Measurements from ENCODE around the gene PRTFDC1.
"Not testable (repeated sequence)": the region's sequence is repeated elsewhere in the genome, so short reads cannot be mapped to it uniquely, and the experiment has no call there.

PRTFDC1 gene

GRCh38 chr10:24919629-24920028, 32.8 kb downstream of the PRTFDC1 start:
- H3K4me3 ChIP-seq (ENCODE audit: low read length); H3K36me3 ChIP-seq (ENCODE audit: control insufficient read depth, insufficient read depth, low read length); DNase-seq (ENCODE audit: low read depth, low spot score); H3K27me3 ChIP-seq (ENCODE audit: control insufficient read depth, insufficient read depth, low read length); H3K4me1 ChIP-seq (ENCODE audit: control insufficient read depth, insufficient read depth, low read length); H3K9me3 ChIP-seq (ENCODE audit: control insufficient read depth, insufficient read depth, low read length); H3K27ac ChIP-seq (ENCODE audit: low read length): not testable (repeated sequence)
- WGBS (ENCODE audit: insufficient coverage, insufficient read length): no CpG with 5 or more reads among the region's 1 CpG

- Histone ChIP-seq H3K4me1 (ENCODE audit: control insufficient read depth, insufficient read depth, low read length) (no peaks in the 10 kb centered on the region), H3K4me3 (ENCODE audit: low read length) (no peak overlapping the region)
- DNase-seq (ENCODE audit: low read depth, low spot score): no peak
These were observed 34.4 kb downstream of the PRTFDC1 start for GRCh38 chr10:24917979-24918378.

GRCh38 chr10:24917493-24917892, 34.9 kb downstream of the PRTFDC1 start:
- Histone ChIP-seq H3K27ac (ENCODE audit: low read length) (no peak overlapping the region), H3K9me3 (ENCODE audit: control insufficient read depth, insufficient read depth, low read length) (no peaks in the 10 kb centered on the region), H3K27me3 (ENCODE audit: control insufficient read depth, insufficient read depth, low read length) (no peaks in the 10 kb centered on the region), H3K4me1 (ENCODE audit: control insufficient read depth, insufficient read depth, low read length) (no peaks in the 10 kb centered on the region), H3K36me3 (ENCODE audit: control insufficient read depth, insufficient read depth, low read length) (no peaks in the 10 kb centered on the region), H3K4me3 (ENCODE audit: low read length) (no peak overlapping the region)
- no CpG with 5 or more reads among the region's 3 CpGs for WGBS (ENCODE audit: insufficient coverage, insufficient read length)
- no peak for DNase-seq (ENCODE audit: low read depth, low spot score)

More at GRCh38 chr10:24917979-24918378, 34.4 kb downstream of the PRTFDC1 start:
- Histone ChIP-seq H3K36me3 (ENCODE audit: control insufficient read depth, insufficient read depth, low read length) (no peaks in the 10 kb centered on the region), H3K9me3 (ENCODE audit: control insufficient read depth, insufficient read depth, low read length) (no peaks in the 10 kb centered on the region), H3K27ac (ENCODE audit: low read length) (no peak overlapping the region), H3K27me3 (ENCODE audit: control insufficient read depth, insufficient read depth, low read length) (no peaks in the 10 kb centered on the region)

- no peak for DNase-seq (ENCODE audit: low read depth, low spot score)
These were observed 36.0 kb downstream of the PRTFDC1 start for GRCh38 chr10:24916365-24916764.

GRCh38 chr10:24915304-24915703, 37.1 kb downstream of the PRTFDC1 start:
- no peaks in the 10 kb centered on the region for H3K27me3 ChIP-seq (ENCODE audit: control insufficient read depth, insufficient read depth, low read length)
- H3K36me3 ChIP-seq (ENCODE audit: control insufficient read depth, insufficient read depth, low read length): no peaks in the 10 kb centered on the region
- H3K9me3 ChIP-seq (ENCODE audit: control insufficient read depth, insufficient read depth, low read length): no peaks in the 10 kb centered on the region
- no peaks in the 10 kb centered on the region for H3K4me1 ChIP-seq (ENCODE audit: control insufficient read depth, insufficient read depth, low read length)
- H3K4me3 ChIP-seq (ENCODE audit: low read length): no peak overlapping the region
- H3K27ac ChIP-seq (ENCODE audit: low read length): no peak overlapping the region
- no peak for DNase-seq (ENCODE audit: low read depth, low spot score)

More at GRCh38 chr10:24916365-24916764, 36.0 kb downstream of the PRTFDC1 start:
- Histone ChIP-seq H3K9me3 (ENCODE audit: control insufficient read depth, insufficient read depth, low read length) (no peaks in the 10 kb centered on the region), H3K27ac (ENCODE audit: low read length) (no peak overlapping the region), H3K4me3 (ENCODE audit: low read length) (no peak overlapping the region), H3K36me3 (ENCODE audit: control insufficient read depth, insufficient read depth, low read length) (no peaks in the 10 kb centered on the region), H3K27me3 (ENCODE audit: control insufficient read depth, insufficient read depth, low read length) (no peaks in the 10 kb centered on the region), H3K4me1 (ENCODE audit: control insufficient read depth, insufficient read depth, low read length) (no peaks in the 10 kb centered on the region)
- WGBS (ENCODE audit: insufficient coverage, insufficient read length): no CpG with 5 or more reads among the region's 2 CpGs

- DNase-seq (ENCODE audit: low read depth, low spot score): no peak
- Histone ChIP-seq H3K27me3 (ENCODE audit: control insufficient read depth, insufficient read depth, low read length) (no peaks in the 10 kb centered on the region), H3K9me3 (ENCODE audit: control insufficient read depth, insufficient read depth, low read length) (no peaks in the 10 kb centered on the region), H3K4me3 (ENCODE audit: low read length) (no peak overlapping the region), H3K4me1 (ENCODE audit: control insufficient read depth, insufficient read depth, low read length) (no peaks in the 10 kb centered on the region), H3K36me3 (ENCODE audit: control insufficient read depth, insufficient read depth, low read length) (no peaks in the 10 kb centered on the region), H3K27ac (ENCODE audit: low read length) (no peak overlapping the region)
- no CpG with 5 or more reads among the region's 1 CpG for WGBS (ENCODE audit: insufficient coverage, insufficient read length)
These were observed 38.3 kb downstream of the PRTFDC1 start for GRCh38 chr10:24914148-24914547.

GRCh38 chr10:24912215-24912614, 40.2 kb downstream of the PRTFDC1 start:
- no peak for DNase-seq (ENCODE audit: low read depth, low spot score)
- no CpG with 5 or more reads among the region's 2 CpGs for WGBS (ENCODE audit: insufficient coverage, insufficient read length)
- H3K4me3 ChIP-seq (ENCODE audit: low read length): no peak overlapping the region

GRCh38 chr10:24911029-24911428, 41.4 kb downstream of the PRTFDC1 start:
- Histone ChIP-seq H3K27me3 (ENCODE audit: control insufficient read depth, insufficient read depth, low read length) (no peaks in the 10 kb centered on the region), H3K4me3 (ENCODE audit: low read length) (no peak overlapping the region), H3K9me3 (ENCODE audit: control insufficient read depth, insufficient read depth, low read length) (no peaks in the 10 kb centered on the region), H3K36me3 (ENCODE audit: control insufficient read depth, insufficient read depth, low read length) (no peaks in the 10 kb centered on the region), H3K4me1 (ENCODE audit: control insufficient read depth, insufficient read depth, low read length) (no peaks in the 10 kb centered on the region), H3K27ac (ENCODE audit: low read length) (no peak overlapping the region)
- DNase-seq (ENCODE audit: low read depth, low spot score): no peak
- WGBS (ENCODE audit: insufficient coverage, insufficient read length): no CpG with 5 or more reads among the region's 2 CpGs

More at GRCh38 chr10:24912215-24912614, 40.2 kb downstream of the PRTFDC1 start:
- Histone ChIP-seq H3K9me3 (ENCODE audit: control insufficient read depth, insufficient read depth, low read length) (no peaks in the 10 kb centered on the region), H3K4me1 (ENCODE audit: control insufficient read depth, insufficient read depth, low read length) (no peaks in the 10 kb centered on the region), H3K36me3 (ENCODE audit: control insufficient read depth, insufficient read depth, low read length) (no peaks in the 10 kb centered on the region), H3K27me3 (ENCODE audit: control insufficient read depth, insufficient read depth, low read length) (no peaks in the 10 kb centered on the region), H3K27ac (ENCODE audit: low read length) (no peak overlapping the region)

GRCh38 chr10:24910574-24910973, 41.8 kb downstream of the PRTFDC1 start:
- Histone ChIP-seq H3K27ac (ENCODE audit: low read length) (no peak overlapping the region), H3K36me3 (ENCODE audit: control insufficient read depth, insufficient read depth, low read length) (no peaks in the 10 kb centered on the region), H3K4me3 (ENCODE audit: low read length) (no peak overlapping the region), H3K9me3 (ENCODE audit: control insufficient read depth, insufficient read depth, low read length) (no peaks in the 10 kb centered on the region), H3K27me3 (ENCODE audit: control insufficient read depth, insufficient read depth, low read length) (no peaks in the 10 kb centered on the region), H3K4me1 (ENCODE audit: control insufficient read depth, insufficient read depth, low read length) (no peaks in the 10 kb centered on the region)
- no peak for DNase-seq (ENCODE audit: low read depth, low spot score)

GRCh38 chr10:24908793-24909423, 43.5 kb downstream of the PRTFDC1 start:
- Histone ChIP-seq H3K4me1 (ENCODE audit: control insufficient read depth, insufficient read depth, low read length) (no peaks in the 10 kb centered on the region), H3K4me3 (ENCODE audit: low read length) (no peak overlapping the region), H3K27me3 (ENCODE audit: control insufficient read depth, insufficient read depth, low read length) (no peaks in the 10 kb centered on the region), H3K27ac (ENCODE audit: low read length) (no peak overlapping the region), H3K9me3 (ENCODE audit: control insufficient read depth, insufficient read depth, low read length) (no peaks in the 10 kb centered on the region), H3K36me3 (ENCODE audit: control insufficient read depth, insufficient read depth, low read length) (no peaks in the 10 kb centered on the region)
- no peak for DNase-seq (ENCODE audit: low read depth, low spot score)
- WGBS (ENCODE audit: insufficient coverage, insufficient read length): no CpG with 5 or more reads among the region's 2 CpGs

- no peak overlapping the region for H3K27ac ChIP-seq (ENCODE audit: low read length)
- no peak for DNase-seq (ENCODE audit: low read depth, low spot score)
- no CpG with 5 or more reads among the region's 6 CpGs for WGBS (ENCODE audit: insufficient coverage, insufficient read length)
- H3K36me3 ChIP-seq (ENCODE audit: control insufficient read depth, insufficient read depth, low read length): no peaks in the 10 kb centered on the region
- H3K4me3 ChIP-seq (ENCODE audit: low read length): no peak overlapping the region
- no peaks in the 10 kb centered on the region for H3K4me1 ChIP-seq (ENCODE audit: control insufficient read depth, insufficient read depth, low read length)
- no peaks in the 10 kb centered on the region for H3K9me3 ChIP-seq (ENCODE audit: control insufficient read depth, insufficient read depth, low read length)
- no peaks in the 10 kb centered on the region for H3K27me3 ChIP-seq (ENCODE audit: control insufficient read depth, insufficient read depth, low read length)
These were observed 44.5 kb downstream of the PRTFDC1 start for GRCh38 chr10:24907956-24908355.
